H1 (cell line): ENCODE results near the gene CHCHD6.

Experiments used
- CTCF ChIP-seq, 3 experiments: IDR thresholded peaks; 1 replicate in 2 of 3; 2 replicates in 1 of 3; pipeline versions ENCODE4 v1.5.1 to v1.6.1; 2011; ENCODE audit warnings: low read length in 3 of 3, mild to moderate bottlenecking in 3 of 3, inconsistent platforms in 2 of 3, low read depth in 1 of 3, moderate library complexity in 1 of 3; ENCODE audit not compliant: insufficient read depth in 1 of 3; ENCODE audit errors: control extremely low read depth in 1 of 3
- POLR2AphosphoS5 ChIP-seq: IDR thresholded peaks from 2 replicates; pipeline ENCODE4 v1.6.1; 2011; ENCODE audit warnings: low read depth, low read length
- RFX5 ChIP-seq: IDR thresholded peaks from 2 replicates; pipeline ENCODE4 v1.6.1; 2011; ENCODE audit warnings: low read depth, low read length, improper control_type of control experiment, borderline replicate concordance
- ZNF274 ChIP-seq: IDR thresholded peaks from 2 replicates; pipeline ENCODE4 v1.7.0; 2012; ENCODE audit warnings: low read length, borderline replicate concordance; ENCODE audit errors: extremely low read depth

- TF ChIP-seq RFX5, result no peak
- TF ChIP-seq CTCF (IDR thresholded peaks at IDR 0.05; ENCODE audit: control extremely low read depth in 1 of 3, insufficient read depth in 1 of 3, low read depth in 1 of 3, low read length in 3 of 3), result no peak
- no peak for TF ChIP-seq POLR2AphosphoS5
- TF ChIP-seq ZNF274, result no peak
Observed at GRCh38 chr3:126777366-126777765, 73.3 kb downstream of the CHCHD6 start.
